ENCODE results near the gene FAM83G. TPM values are rescaled to one million over a fixed set of nuclear protein-coding genes. Genes with fewer than 3 reads are reported as not detected.
"Not testable (repeated sequence)": the region's sequence is repeated elsewhere in the genome, so short reads cannot be mapped to it uniquely, and the experiment has no call there.

Gene FAM83G
- total RNA-seq, 1 donor from 2014 or later: 11.4 TPM

GRCh38 chr17:19022747-19023146 lies 18.2 kb upstream of the FAM83G start:
- intact Hi-C loops (cut with micrococcal nuclease): no loop called here

GRCh38 chr17:19022128-19022527 lies 17.6 kb upstream of the FAM83G start:
- intact Hi-C loops (cut with micrococcal nuclease): no loop called here

- intact Hi-C loops (cut with micrococcal nuclease): no loop called here
Observed at GRCh38 chr17:19021622-19022083, 17.1 kb upstream of the FAM83G start.

GRCh38 chr17:19021011-19021621 lies 16.6 kb upstream of the FAM83G start:
- intact Hi-C loops (cut with micrococcal nuclease): not testable (repeated sequence)

GRCh38 chr17:19020016-19020415 lies 15.5 kb upstream of the FAM83G start:
- intact Hi-C loops (cut with micrococcal nuclease): no loop called here

- intact Hi-C loops (cut with micrococcal nuclease): no loop called here
Observed at GRCh38 chr17:19019041-19019941, 14.7 kb upstream of the FAM83G start.

GRCh38 chr17:19018600-19018950 lies 14.0 kb upstream of the FAM83G start:
- intact Hi-C loops (cut with micrococcal nuclease): no loop called here

GRCh38 chr17:19017804-19018599 lies 13.4 kb upstream of the FAM83G start:
- intact Hi-C loops (cut with micrococcal nuclease): no loop called here

- intact Hi-C loops (cut with micrococcal nuclease): no loop called here
Observed at GRCh38 chr17:19017401-19017800, 12.8 kb upstream of the FAM83G start.

GRCh38 chr17:19016881-19017280 lies 12.3 kb upstream of the FAM83G start:
- intact Hi-C loops (cut with micrococcal nuclease): no loop called here

GRCh38 chr17:19016297-19016696 lies 11.7 kb upstream of the FAM83G start:
- intact Hi-C loops (cut with micrococcal nuclease): no loop called here

- intact Hi-C loops (cut with micrococcal nuclease): no loop called here
Observed at GRCh38 chr17:19015428-19015827, 10.9 kb upstream of the FAM83G start.

- intact Hi-C loops (cut with micrococcal nuclease): no loop called here
Observed at GRCh38 chr17:19014628-19015215, 10.2 kb upstream of the FAM83G start.

GRCh38 chr17:19013806-19014627 lies 9.5 kb upstream of the FAM83G start:
- intact Hi-C loops (cut with micrococcal nuclease): no loop called here

- intact Hi-C loops (cut with micrococcal nuclease): no loop called here
Observed at GRCh38 chr17:19013226-19013625, 8.7 kb upstream of the FAM83G start.

GRCh38 chr17:19012171-19013080 lies 7.9 kb upstream of the FAM83G start:
- intact Hi-C loops (cut with micrococcal nuclease): no loop called here

GRCh38 chr17:19011581-19011980 lies 7.0 kb upstream of the FAM83G start:
- intact Hi-C loops (cut with micrococcal nuclease): no loop called here

- intact Hi-C loops (cut with micrococcal nuclease): no loop called here
Observed at GRCh38 chr17:19010729-19011505, 6.4 kb upstream of the FAM83G start.

GRCh38 chr17:19009970-19010369 lies 5.4 kb upstream of the FAM83G start:
- intact Hi-C loops (cut with micrococcal nuclease): loop anchor here (10.0 kb wide), 1 partner anchor 785 kb away; the partner anchor contains the start of gene LLGL1
